Suprapubic skin (tissue), 3 donors: ENCODE data around the gene HMCES.

Experiments
- EP300 ChIP-seq: sonication (generic); formaldehyde crosslinking; IDR thresholded peaks from one replicate; pipeline ENCODE4 v1.6.1; 2017; ENCODE audit warnings: antibody characterized with exemption
- POLR2A ChIP-seq, 2 donors: fragments of 450-650 bp; IDR thresholded peaks; one replicate each; pipeline ENCODE4 v1.6.1; 2017; ENCODE audit warnings: antibody characterized with exemption in 2 of 2, mild to moderate bottlenecking in 2 of 2, moderate library complexity in 2 of 2
- TF ChIP-seq, protein P1 (sequence below), 2 donors: fragments of 200-600 bp in 1 of 2; fragments of 450-650 bp in 1 of 2; sonication (generic) in 1 of 2; IDR thresholded peaks; one replicate each; pipeline ENCODE4 v1.5.1; 2016 to 2019; ENCODE audit warnings: antibody characterized with exemption in 2 of 2, mild to moderate bottlenecking in 1 of 2, moderate library complexity in 1 of 2

DNA sequence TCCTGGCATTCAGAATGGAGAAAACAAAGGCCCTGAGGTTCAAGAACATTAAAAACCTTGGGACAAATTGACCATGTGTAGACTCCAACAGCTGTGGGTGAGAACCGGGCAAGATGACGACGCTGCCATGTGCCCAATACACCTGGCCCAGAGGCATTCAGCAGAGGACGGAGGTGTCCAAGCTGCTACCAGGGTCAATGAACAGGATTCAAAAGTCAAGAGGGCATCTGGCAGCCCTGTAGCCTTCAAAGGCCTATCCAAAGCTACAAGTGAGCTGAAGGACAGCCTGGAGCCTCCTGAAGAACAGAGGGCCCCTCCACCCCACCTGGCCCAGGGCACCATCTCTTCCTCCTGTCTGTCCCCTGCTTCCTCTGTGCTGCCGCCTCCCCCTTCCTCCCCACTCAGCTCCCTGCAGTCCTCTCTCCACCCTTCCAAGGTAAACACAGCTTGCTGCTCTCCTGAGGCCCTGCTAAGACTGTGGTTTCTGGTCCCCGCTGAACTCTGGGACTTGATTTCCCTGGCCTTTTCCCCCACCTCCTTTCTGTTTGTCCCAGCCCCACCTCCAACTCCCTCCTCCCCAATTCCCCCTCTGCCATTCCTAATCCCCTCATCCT lies 57.5 kb downstream of the HMCES start:
- TF ChIP-seq, protein P1, sequence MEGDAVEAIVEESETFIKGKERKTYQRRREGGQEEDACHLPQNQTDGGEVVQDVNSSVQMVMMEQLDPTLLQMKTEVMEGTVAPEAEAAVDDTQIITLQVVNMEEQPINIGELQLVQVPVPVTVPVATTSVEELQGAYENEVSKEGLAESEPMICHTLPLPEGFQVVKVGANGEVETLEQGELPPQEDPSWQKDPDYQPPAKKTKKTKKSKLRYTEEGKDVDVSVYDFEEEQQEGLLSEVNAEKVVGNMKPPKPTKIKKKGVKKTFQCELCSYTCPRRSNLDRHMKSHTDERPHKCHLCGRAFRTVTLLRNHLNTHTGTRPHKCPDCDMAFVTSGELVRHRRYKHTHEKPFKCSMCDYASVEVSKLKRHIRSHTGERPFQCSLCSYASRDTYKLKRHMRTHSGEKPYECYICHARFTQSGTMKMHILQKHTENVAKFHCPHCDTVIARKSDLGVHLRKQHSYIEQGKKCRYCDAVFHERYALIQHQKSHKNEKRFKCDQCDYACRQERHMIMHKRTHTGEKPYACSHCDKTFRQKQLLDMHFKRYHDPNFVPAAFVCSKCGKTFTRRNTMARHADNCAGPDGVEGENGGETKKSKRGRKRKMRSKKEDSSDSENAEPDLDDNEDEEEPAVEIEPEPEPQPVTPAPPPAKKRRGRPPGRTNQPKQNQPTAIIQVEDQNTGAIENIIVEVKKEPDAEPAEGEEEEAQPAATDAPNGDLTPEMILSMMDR (IDR thresholded peaks at IDR 0.05) = no peak
- TF ChIP-seq EP300 (no peak), POLR2A (IDR thresholded peaks at IDR 0.05) (no peak)
